OCI-LY1 (cell line): ENCODE results near the gene LY6G5C.

ENCODE experiments used
- H2AFZ ChIP-seq: fragments of 200-600 bp; sonication (generic), shearing (Covaris generic); 2 replicates; pipeline ENCODE4 v1.6.0; 2014; ENCODE audit warnings: antibody characterized with exemption, mild to moderate bottlenecking, low read length
- H3F3A ChIP-seq: fragments of 200-600 bp; sonication (generic), shearing (Covaris generic); 2 replicates; pipeline ENCODE4 v1.6.0; 2014; ENCODE audit warnings: mild to moderate bottlenecking, antibody characterized with exemption, low read length, moderate library complexity; ENCODE audit not compliant: insufficient read depth
- H3K27ac ChIP-seq: fragments of 200-600 bp; sonication (generic); 2 replicates; pipeline ENCODE4 v1.5.1; 2014; ENCODE audit warnings: low read length, mixed run types, mild to moderate bottlenecking, low read depth; ENCODE audit not compliant: poor library complexity, severe bottlenecking
- H3K27me3 ChIP-seq: fragments of 200-600 bp; sonication (generic); 2 replicates; pipeline ENCODE4 v1.6.0; 2014; ENCODE audit warnings: antibody characterized with exemption, mild to moderate bottlenecking, low read length, moderate library complexity; ENCODE audit not compliant: insufficient read depth
- H3K36me3 ChIP-seq: fragments of 200-600 bp; sonication (generic); 2 replicates; pipeline ENCODE4 v1.6.1; 2014; ENCODE audit warnings: mild to moderate bottlenecking, antibody characterized with exemption, low read length, moderate library complexity, mixed read lengths; ENCODE audit not compliant: insufficient read depth
- H3K4me1 ChIP-seq: fragments of 200-600 bp; sonication (generic); 2 replicates; pipeline ENCODE4 v1.5.1; 2014; ENCODE audit warnings: mild to moderate bottlenecking, low read length, moderate library complexity; ENCODE audit not compliant: insufficient read depth, severe bottlenecking
- H3K4me2 ChIP-seq: fragments of 200-600 bp; sonication (generic), shearing (Covaris generic); 2 replicates; pipeline ENCODE4 v1.6.1; 2014; ENCODE audit warnings: low read length
- H3K4me3 ChIP-seq: fragments of 200-600 bp; sonication (generic); 2 replicates; pipeline ENCODE4 v1.5.1; 2014; ENCODE audit warnings: low read length, low read depth, mild to moderate bottlenecking, mixed read lengths; ENCODE audit not compliant: poor library complexity, severe bottlenecking
- H3K79me2 ChIP-seq: fragments of 200-600 bp; shearing (Covaris generic); 2 replicates; pipeline ENCODE4 v1.6.1; 2016; ENCODE audit warnings: mixed run types, low read length, mixed read lengths; ENCODE audit not compliant: insufficient read depth
- H3K9ac ChIP-seq: fragments of 200-600 bp; sonication (generic), shearing (Covaris generic); 2 replicates; pipeline ENCODE4 v1.6.1; 2014; ENCODE audit warnings: mild to moderate bottlenecking, low read length, mixed read lengths
- H3K9me2 ChIP-seq: fragments of 200-600 bp; sonication (generic), shearing (Covaris generic); 2 replicates; pipeline ENCODE4 v1.6.1; 2014; ENCODE audit warnings: low read depth, mild to moderate bottlenecking, low read length, mixed read lengths
- H3K9me3 ChIP-seq: fragments of 200-600 bp; shearing (Covaris generic); 2 replicates; pipeline ENCODE4 v1.6.1; 2014; ENCODE audit warnings: low read length, mixed read lengths
- H4K20me1 ChIP-seq: fragments of 200-600 bp; sonication (generic), shearing (Covaris generic); 2 replicates; pipeline ENCODE4 v1.6.0; 2016; ENCODE audit warnings: mild to moderate bottlenecking, low read length; ENCODE audit not compliant: insufficient read depth
- CTCF ChIP-seq: fragments of 200-600 bp; sonication (generic), shearing (Covaris generic); IDR thresholded peaks from 2 replicates; pipeline ENCODE4 v1.5.1; 2017; ENCODE audit warnings: mild to moderate bottlenecking, antibody characterized with exemption, low read length, moderate library complexity, mixed read lengths
- EZH2 ChIP-seq: fragments of 200-600 bp; sonication (generic), shearing (Covaris generic); IDR thresholded peaks from 2 replicates; pipeline ENCODE4 v1.8.0; 2017; ENCODE audit warnings: borderline replicate concordance, mixed run types, mild to moderate bottlenecking, antibody characterized with exemption, low read length, moderate library complexity, mixed read lengths

LY6G5C gene

GRCh38 chr6:31677955-31678354 lies 2.9 kb downstream of the LY6G5C start:
- no peaks in the 10 kb centered on the region for H4K20me1 ChIP-seq
- H3F3A ChIP-seq, result no peaks in the 10 kb centered on the region
- no peak overlapping the region for H3K4me2 ChIP-seq

GRCh38 chr6:31676904-31677303 lies 4.0 kb downstream of the LY6G5C start:
- Histone ChIP-seq H3K27ac (no peak overlapping the region), H3K4me3 (no peak overlapping the region), H2AFZ (no peak overlapping the region), H3K4me1 (peaks cover 16% of the 10 kb centered on the region), H3K79me2 (no peaks in the 10 kb centered on the region), H3K27me3 (no peaks in the 10 kb centered on the region), H4K20me1 (no peaks in the 10 kb centered on the region), H3K9me3 (no peaks in the 10 kb centered on the region), H3K9me2 (no peaks in the 10 kb centered on the region), H3K4me2 (no peak overlapping the region), H3F3A (no peaks in the 10 kb centered on the region), H3K36me3 (peaks cover 16% of the 10 kb centered on the region), H3K9ac (no peak overlapping the region)
- TF ChIP-seq EZH2 (no peak), CTCF (no peak)

More at GRCh38 chr6:31677955-31678354, 2.9 kb downstream of the LY6G5C start:
- Histone ChIP-seq H3K36me3 (peaks cover 6% of the 10 kb centered on the region), H3K27ac (no peak overlapping the region), H2AFZ (no peak overlapping the region), H3K4me3 (no peak overlapping the region), H3K79me2 (no peaks in the 10 kb centered on the region), H3K9me2 (no peaks in the 10 kb centered on the region), H3K9me3 (no peaks in the 10 kb centered on the region), H3K4me1 (peaks cover 16% of the 10 kb centered on the region), H3K27me3 (no peaks in the 10 kb centered on the region), H3K9ac (no peak overlapping the region)
- no peak for TF ChIP-seq EZH2
- TF ChIP-seq CTCF, result no peak

- H3K4me3 ChIP-seq, result no peak overlapping the region
- H3K79me2 ChIP-seq, result no peaks in the 10 kb centered on the region
- no peak overlapping the region for H2AFZ ChIP-seq
- H3K9me3 ChIP-seq, result no peaks in the 10 kb centered on the region
- peaks cover 21% of the 10 kb centered on the region for H3K36me3 ChIP-seq
- H3K9ac ChIP-seq, result no peak overlapping the region
- no peaks in the 10 kb centered on the region for H3K27me3 ChIP-seq
- TF ChIP-seq CTCF (no peak), EZH2 (no peak)
- H3K27ac ChIP-seq, result no peak overlapping the region
- no peak overlapping the region for H3K4me2 ChIP-seq
- H4K20me1 ChIP-seq, result no peaks in the 10 kb centered on the region
- H3K9me2 ChIP-seq, result no peaks in the 10 kb centered on the region
- H3F3A ChIP-seq, result no peaks in the 10 kb centered on the region
- peaks cover 14% of the 10 kb centered on the region for H3K4me1 ChIP-seq
Measured at GRCh38 chr6:31676322-31676903, 4.5 kb downstream of the LY6G5C start.
